ENCODE data around the gene SKAP2. TPM values are rescaled to one million over a fixed set of nuclear protein-coding genes. Genes with fewer than 3 reads are reported as not detected.

Gene SKAP2
- total RNA-seq, 1 donor from 2014 or later = 12.8 TPM

DNA sequence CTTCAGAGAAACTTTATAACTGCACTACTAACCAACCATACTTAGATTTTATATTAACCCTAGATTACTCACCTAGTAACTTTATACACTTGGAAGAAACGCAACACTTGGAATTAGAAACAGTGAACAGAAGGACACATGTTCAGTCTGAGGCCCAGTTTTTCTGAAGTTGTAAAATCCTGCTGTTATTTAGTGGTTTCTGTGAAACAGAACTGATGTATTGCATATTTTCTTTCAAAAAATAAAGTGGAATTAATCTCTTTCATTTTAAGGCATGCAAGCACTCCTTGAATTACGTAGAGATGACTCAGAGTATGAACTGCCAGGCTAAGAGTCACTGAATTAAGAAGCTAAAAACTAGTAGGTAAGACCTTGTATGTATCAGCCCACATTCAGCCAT lies 215.8 kb downstream of the SKAP2 start:
- Histone ChIP-seq H3K36me3 (no peaks in the 10 kb centered on the region), H3K27me3 (no peaks in the 10 kb centered on the region), H3K4me1 (peaks cover under 1% of the 10 kb centered on the region), H3K27ac (no peak overlapping the region), H3K4me3 (no peak overlapping the region), H3K9me3 (no peaks in the 10 kb centered on the region)
- no peak for DNase-seq (ENCODE audit: extremely low spot score in 2 of 2)
- intact Hi-C loops (cut with DNase I) = no loop called here
- TF ChIP-seq, protein P1, sequence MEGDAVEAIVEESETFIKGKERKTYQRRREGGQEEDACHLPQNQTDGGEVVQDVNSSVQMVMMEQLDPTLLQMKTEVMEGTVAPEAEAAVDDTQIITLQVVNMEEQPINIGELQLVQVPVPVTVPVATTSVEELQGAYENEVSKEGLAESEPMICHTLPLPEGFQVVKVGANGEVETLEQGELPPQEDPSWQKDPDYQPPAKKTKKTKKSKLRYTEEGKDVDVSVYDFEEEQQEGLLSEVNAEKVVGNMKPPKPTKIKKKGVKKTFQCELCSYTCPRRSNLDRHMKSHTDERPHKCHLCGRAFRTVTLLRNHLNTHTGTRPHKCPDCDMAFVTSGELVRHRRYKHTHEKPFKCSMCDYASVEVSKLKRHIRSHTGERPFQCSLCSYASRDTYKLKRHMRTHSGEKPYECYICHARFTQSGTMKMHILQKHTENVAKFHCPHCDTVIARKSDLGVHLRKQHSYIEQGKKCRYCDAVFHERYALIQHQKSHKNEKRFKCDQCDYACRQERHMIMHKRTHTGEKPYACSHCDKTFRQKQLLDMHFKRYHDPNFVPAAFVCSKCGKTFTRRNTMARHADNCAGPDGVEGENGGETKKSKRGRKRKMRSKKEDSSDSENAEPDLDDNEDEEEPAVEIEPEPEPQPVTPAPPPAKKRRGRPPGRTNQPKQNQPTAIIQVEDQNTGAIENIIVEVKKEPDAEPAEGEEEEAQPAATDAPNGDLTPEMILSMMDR (IDR thresholded peaks at IDR 0.05) = no peak
- no peak for TF ChIP-seq POLR2A (IDR thresholded peaks at IDR 0.05)
- TF ChIP-seq POLR2AphosphoS5 (IDR thresholded peaks at IDR 0.05; ENCODE audit: insufficient read depth in 1 of 2, low read depth in 1 of 2) = no peak

DNA sequence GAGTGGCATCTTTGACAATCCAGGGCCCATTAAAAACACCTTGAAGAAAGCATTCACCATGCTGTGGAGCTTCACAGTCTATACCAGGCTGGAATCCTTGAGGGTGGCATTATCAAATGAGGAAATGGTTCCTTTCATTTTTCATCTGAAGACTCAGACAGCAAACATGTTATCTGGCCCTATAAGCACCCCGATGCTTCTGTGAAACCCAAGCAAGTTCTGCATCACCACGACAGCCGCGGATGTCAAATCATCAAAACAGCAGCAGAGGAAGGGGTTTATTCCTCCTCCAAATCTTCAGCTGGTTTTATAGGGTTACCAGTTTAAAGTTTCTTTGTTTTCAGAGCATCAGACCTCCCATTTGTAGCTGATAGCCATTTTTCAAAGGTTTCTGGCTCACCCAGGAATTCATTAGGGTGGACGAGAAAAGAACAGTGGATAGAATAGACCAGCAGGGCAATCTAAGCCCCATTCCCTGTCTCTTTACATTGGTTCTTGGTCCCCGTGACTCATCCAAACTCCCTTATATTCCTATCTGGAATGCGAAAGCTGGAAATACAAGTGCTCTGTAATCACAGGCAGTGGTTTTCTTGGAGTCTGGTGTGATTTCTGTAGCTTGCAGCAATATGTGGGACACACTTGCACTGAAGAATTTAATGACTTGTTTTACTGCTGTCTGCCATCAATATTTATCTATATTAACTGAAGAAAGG lies 217.9 kb downstream of the SKAP2 start:
- Histone ChIP-seq H3K4me3 (no peak overlapping the region), H3K9me3 (no peaks in the 10 kb centered on the region), H3K27me3 (no peaks in the 10 kb centered on the region), H3K4me1 (no peaks in the 10 kb centered on the region), H3K27ac (no peak overlapping the region), H3K36me3 (no peaks in the 10 kb centered on the region)
- intact Hi-C loops (cut with DNase I) = no loop called here
- DNase-seq (ENCODE audit: extremely low spot score in 2 of 2) = no peak
- TF ChIP-seq POLR2AphosphoS5 (IDR thresholded peaks at IDR 0.05; ENCODE audit: insufficient read depth in 1 of 2, low read depth in 1 of 2) (no peak), POLR2A (IDR thresholded peaks at IDR 0.05) (no peak)
- TF ChIP-seq, protein P1 (IDR thresholded peaks at IDR 0.05) = no peak

- Histone ChIP-seq H3K27me3 (no peaks in the 10 kb centered on the region), H3K4me3 (no peak overlapping the region), H3K27ac (no peak overlapping the region), H3K9me3 (no peaks in the 10 kb centered on the region), H3K4me1 (no peaks in the 10 kb centered on the region), H3K36me3 (no peaks in the 10 kb centered on the region)
- TF ChIP-seq POLR2A (IDR thresholded peaks at IDR 0.05) (no peak), POLR2AphosphoS5 (IDR thresholded peaks at IDR 0.05; ENCODE audit: insufficient read depth in 1 of 2, low read depth in 1 of 2) (no peak)
- TF ChIP-seq, protein P1 (IDR thresholded peaks at IDR 0.05) = no peak
- intact Hi-C loops (cut with DNase I) = no loop called here
- no peak for DNase-seq (ENCODE audit: extremely low spot score in 2 of 2)
These were observed 219.3 kb downstream of the SKAP2 start for GRCh38 chr7:26645121-26645520.

DNA sequence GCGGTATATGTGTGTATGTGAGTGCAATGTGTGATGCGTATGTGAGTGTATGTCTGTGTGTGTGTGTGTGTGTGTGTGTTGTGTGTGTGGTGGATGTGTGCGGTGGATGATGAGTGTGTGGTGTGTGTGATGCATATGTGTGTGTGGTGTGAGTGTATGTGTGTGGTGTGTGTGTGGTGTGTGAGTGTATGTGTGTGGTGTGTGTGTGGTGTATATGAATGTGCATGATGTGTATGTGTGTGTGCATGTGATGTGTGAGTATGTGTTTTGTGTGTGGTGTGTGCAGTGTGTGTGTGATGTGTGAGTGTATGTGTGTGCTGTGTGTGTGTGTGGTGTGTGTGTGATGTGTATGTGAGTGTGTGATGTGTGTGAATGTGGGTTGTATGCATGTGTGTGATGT lies 222.0 kb downstream of the SKAP2 start:
- Histone ChIP-seq H3K9me3 (no peaks in the 10 kb centered on the region), H3K4me3 (no peak overlapping the region), H3K27ac (no peak overlapping the region), H3K27me3 (no peaks in the 10 kb centered on the region), H3K36me3 (no peaks in the 10 kb centered on the region), H3K4me1 (no peaks in the 10 kb centered on the region)
- no peak for DNase-seq (ENCODE audit: extremely low spot score in 2 of 2)
- TF ChIP-seq POLR2A (IDR thresholded peaks at IDR 0.05) (no peak), POLR2AphosphoS5 (IDR thresholded peaks at IDR 0.05; ENCODE audit: insufficient read depth in 1 of 2, low read depth in 1 of 2) (no peak)
- TF ChIP-seq, protein P1 (IDR thresholded peaks at IDR 0.05) = no peak
- intact Hi-C loops (cut with DNase I) = no loop called here

DNA sequence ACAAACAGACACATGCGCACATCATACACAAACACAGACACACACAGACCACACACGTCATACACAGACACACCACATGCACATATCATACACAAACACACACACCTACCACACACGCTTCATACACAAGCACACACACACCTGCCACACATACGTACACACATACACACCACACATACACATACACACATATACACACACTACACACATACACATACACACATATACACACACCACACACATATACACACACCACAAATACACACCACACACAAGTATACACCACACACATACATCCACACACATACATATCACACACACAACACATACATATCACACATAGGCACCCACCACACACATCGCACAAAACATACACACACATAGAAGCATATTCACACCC lies 224.7 kb downstream of the SKAP2 start:
- intact Hi-C loops (cut with DNase I) = no loop called here
- Histone ChIP-seq H3K27ac (no peak overlapping the region), H3K4me1 (no peaks in the 10 kb centered on the region), H3K4me3 (no peak overlapping the region), H3K9me3 (no peaks in the 10 kb centered on the region), H3K36me3 (no peaks in the 10 kb centered on the region), H3K27me3 (no peaks in the 10 kb centered on the region)
- TF ChIP-seq POLR2AphosphoS5 (IDR thresholded peaks at IDR 0.05; ENCODE audit: insufficient read depth in 1 of 2, low read depth in 1 of 2) (no peak), POLR2A (IDR thresholded peaks at IDR 0.05) (no peak)
- TF ChIP-seq, protein P1 (IDR thresholded peaks at IDR 0.05) = no peak
- no peak for DNase-seq (ENCODE audit: extremely low spot score in 2 of 2)
